ENCODE results near the gene NLK.

- TF ChIP-seq CTCF (IDR thresholded peaks at IDR 0.05) (no peak), IRF1 (CRISPR knock-in tag; IDR thresholded peaks at IDR 0.05) (no peak), ETV6 (CRISPR knock-in tag; IDR thresholded peaks at IDR 0.05) (no peak), FOXP1 (CRISPR knock-in tag; IDR thresholded peaks at IDR 0.05; ENCODE audit: borderline replicate concordance) (no peak), E2F5 (CRISPR knock-in tag; IDR thresholded peaks at IDR 0.05) (no peak), PREB (CRISPR knock-in tag; IDR thresholded peaks at IDR 0.05; ENCODE audit: borderline replicate concordance) (no peak), IRF2 (CRISPR knock-in tag; IDR thresholded peaks at IDR 0.05; ENCODE audit: borderline replicate concordance, low read depth) (no peak), ZBTB21 (CRISPR knock-in tag; IDR thresholded peaks at IDR 0.05; ENCODE audit: borderline replicate concordance) (no peak), TEAD4 (CRISPR knock-in tag; IDR thresholded peaks at IDR 0.05) (no peak), NFYB (CRISPR knock-in tag; conservative IDR thresholded peaks at IDR 0.05; ENCODE audit: low read depth) (no peak)
- TF ChIP-seq, protein P1, sequence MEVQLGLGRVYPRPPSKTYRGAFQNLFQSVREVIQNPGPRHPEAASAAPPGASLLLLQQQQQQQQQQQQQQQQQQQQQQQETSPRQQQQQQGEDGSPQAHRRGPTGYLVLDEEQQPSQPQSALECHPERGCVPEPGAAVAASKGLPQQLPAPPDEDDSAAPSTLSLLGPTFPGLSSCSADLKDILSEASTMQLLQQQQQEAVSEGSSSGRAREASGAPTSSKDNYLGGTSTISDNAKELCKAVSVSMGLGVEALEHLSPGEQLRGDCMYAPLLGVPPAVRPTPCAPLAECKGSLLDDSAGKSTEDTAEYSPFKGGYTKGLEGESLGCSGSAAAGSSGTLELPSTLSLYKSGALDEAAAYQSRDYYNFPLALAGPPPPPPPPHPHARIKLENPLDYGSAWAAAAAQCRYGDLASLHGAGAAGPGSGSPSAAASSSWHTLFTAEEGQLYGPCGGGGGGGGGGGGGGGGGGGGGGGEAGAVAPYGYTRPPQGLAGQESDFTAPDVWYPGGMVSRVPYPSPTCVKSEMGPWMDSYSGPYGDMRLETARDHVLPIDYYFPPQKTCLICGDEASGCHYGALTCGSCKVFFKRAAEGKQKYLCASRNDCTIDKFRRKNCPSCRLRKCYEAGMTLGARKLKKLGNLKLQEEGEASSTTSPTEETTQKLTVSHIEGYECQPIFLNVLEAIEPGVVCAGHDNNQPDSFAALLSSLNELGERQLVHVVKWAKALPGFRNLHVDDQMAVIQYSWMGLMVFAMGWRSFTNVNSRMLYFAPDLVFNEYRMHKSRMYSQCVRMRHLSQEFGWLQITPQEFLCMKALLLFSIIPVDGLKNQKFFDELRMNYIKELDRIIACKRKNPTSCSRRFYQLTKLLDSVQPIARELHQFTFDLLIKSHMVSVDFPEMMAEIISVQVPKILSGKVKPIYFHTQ (CRISPR knock-in tag; IDR thresholded peaks at IDR 0.05): no peak
- TF ChIP-seq, protein P2, sequence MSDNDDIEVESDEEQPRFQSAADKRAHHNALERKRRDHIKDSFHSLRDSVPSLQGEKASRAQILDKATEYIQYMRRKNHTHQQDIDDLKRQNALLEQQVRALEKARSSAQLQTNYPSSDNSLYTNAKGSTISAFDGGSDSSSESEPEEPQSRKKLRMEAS (CRISPR knock-in tag; IDR thresholded peaks at IDR 0.05): no peak
- TF ChIP-seq, protein P3, sequence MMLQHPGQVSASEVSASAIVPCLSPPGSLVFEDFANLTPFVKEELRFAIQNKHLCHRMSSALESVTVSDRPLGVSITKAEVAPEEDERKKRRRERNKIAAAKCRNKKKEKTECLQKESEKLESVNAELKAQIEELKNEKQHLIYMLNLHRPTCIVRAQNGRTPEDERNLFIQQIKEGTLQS (CRISPR knock-in tag; conservative IDR thresholded peaks at IDR 0.05): no peak
These were observed 54.8 kb downstream of the NLK start for GRCh38 chr17:28097254-28097653.
